Caco-2 (cell line): ENCODE measurements around the gene MBOAT7. TPM values are rescaled to one million over a fixed set of nuclear protein-coding genes. Genes with fewer than 3 reads are reported as not detected.

Experiments
- BruUV-seq: library from RNA; stranded (reverse); fragments of 400-500 nt; replicated peaks from 2 replicates; lab custom pipeline; 2021; lab: Mats Ljungman, UMichigan
- CTCF ChIA-PET: fragments of 300-600 bp; sonication (Branson Sonifier 250); formaldehyde crosslinking; loops from one replicate; lab custom pipeline; 2022; ENCODE audit warnings: antibody characterized with exemption; lab: Charles Lee
- POLR2A ChIA-PET: fragments of 300-600 bp; sonication (Branson Sonifier 250); formaldehyde crosslinking; loops from one replicate; lab custom pipeline; 2022; ENCODE audit warnings: antibody characterized with exemption; lab: Charles Lee
- DNase-seq, 2 experiments: peaks; one replicate each; pipeline versions ENCODE4 v3.0.0 to v3.0.0-alpha.2; 2020 to 2022
- H3K27me3 ChIP-seq: replicated peaks from 2 replicates; pipeline ENCODE4 v1.6.0; 2011; ENCODE audit warnings: low read length; ENCODE audit not compliant: control insufficient read depth, insufficient read depth
- H3K36me3 ChIP-seq: 2 replicates; pipeline ENCODE4 v1.5.1; 2011; ENCODE audit warnings: low read length; ENCODE audit not compliant: control insufficient read depth, insufficient read depth
- H3K4me1 ChIP-seq: fragments of 250-450 bp; sonication (Bioruptor Pico); 2 replicates; pipeline ENCODE4 v1.5.1; 2020; ENCODE audit warnings: mild to moderate bottlenecking
- H3K4me3 ChIP-seq: 2 replicates; pipeline ENCODE4 v1.5.1; 2011; ENCODE audit warnings: low read depth, mild to moderate bottlenecking, control low read depth, low read length
- H3K9me3 ChIP-seq: fragments of 250-450 bp; sonication (Bioruptor Pico); 2 replicates; pipeline ENCODE4 v1.5.1; 2020; ENCODE audit warnings: mild to moderate bottlenecking, moderate library complexity
- H3K27ac Mint-ChIP-seq: one replicate; pipeline ENCODE4 v1.8.0; 2022; ENCODE audit warnings: mixed read lengths; ENCODE audit not compliant: unreplicated experiment
- H3K27me3 Mint-ChIP-seq: one replicate; pipeline ENCODE4 v1.8.0; 2022; ENCODE audit warnings: mixed read lengths; ENCODE audit not compliant: insufficient read depth, unreplicated experiment
- H3K36me3 Mint-ChIP-seq: one replicate; pipeline ENCODE4 v1.8.0; 2022; ENCODE audit warnings: mild to moderate bottlenecking, mixed read lengths; ENCODE audit not compliant: insufficient read depth, unreplicated experiment
- H3K4me1 Mint-ChIP-seq: one replicate; pipeline ENCODE4 v1.8.0; 2022; ENCODE audit warnings: low read depth, mixed read lengths; ENCODE audit not compliant: unreplicated experiment
- H3K4me3 Mint-ChIP-seq: one replicate; pipeline ENCODE4 v1.8.0; 2022; ENCODE audit warnings: mild to moderate bottlenecking, moderate library complexity, mixed read lengths; ENCODE audit not compliant: unreplicated experiment
- H3K9me3 Mint-ChIP-seq: one replicate; pipeline ENCODE4 v1.8.0; 2022; ENCODE audit warnings: mixed read lengths; ENCODE audit not compliant: unreplicated experiment
- intact Hi-C: fragments of 100-400 bp; cut with micrococcal nuclease; formaldehyde crosslinking; loops from one replicate; pipeline ENCODE4 v1.10.0; 2022; ENCODE audit not compliant: unreplicated experiment
- total RNA-seq: library from RNA; stranded (reverse); gene quantifications from 2 replicates; pipeline ENCODE4 v1.2.3, GENCODE V29; 2022
- TF ChIP-seq, protein P1 (sequence below), 2 experiments: fragments of 200-600 bp in 1 of 2; IDR thresholded peaks; 1 replicate in 1 of 2; 2 replicates in 1 of 2; pipeline versions ENCODE4 v1.5.1 to v1.8.0; 2011 to 2022; ENCODE audit warnings: antibody characterized with exemption in 1 of 2, control low read depth in 1 of 2, inconsistent platforms in 1 of 2, low read depth in 1 of 2, low read length in 1 of 2, mild to moderate bottlenecking in 1 of 2, moderate library complexity in 1 of 2; ENCODE audit not compliant: insufficient read depth in 1 of 2, severe bottlenecking in 1 of 2, unreplicated experiment in 1 of 2

MBOAT7 gene
- total RNA-seq, 1 experiment from 2014 or later = 137 TPM

DNA sequence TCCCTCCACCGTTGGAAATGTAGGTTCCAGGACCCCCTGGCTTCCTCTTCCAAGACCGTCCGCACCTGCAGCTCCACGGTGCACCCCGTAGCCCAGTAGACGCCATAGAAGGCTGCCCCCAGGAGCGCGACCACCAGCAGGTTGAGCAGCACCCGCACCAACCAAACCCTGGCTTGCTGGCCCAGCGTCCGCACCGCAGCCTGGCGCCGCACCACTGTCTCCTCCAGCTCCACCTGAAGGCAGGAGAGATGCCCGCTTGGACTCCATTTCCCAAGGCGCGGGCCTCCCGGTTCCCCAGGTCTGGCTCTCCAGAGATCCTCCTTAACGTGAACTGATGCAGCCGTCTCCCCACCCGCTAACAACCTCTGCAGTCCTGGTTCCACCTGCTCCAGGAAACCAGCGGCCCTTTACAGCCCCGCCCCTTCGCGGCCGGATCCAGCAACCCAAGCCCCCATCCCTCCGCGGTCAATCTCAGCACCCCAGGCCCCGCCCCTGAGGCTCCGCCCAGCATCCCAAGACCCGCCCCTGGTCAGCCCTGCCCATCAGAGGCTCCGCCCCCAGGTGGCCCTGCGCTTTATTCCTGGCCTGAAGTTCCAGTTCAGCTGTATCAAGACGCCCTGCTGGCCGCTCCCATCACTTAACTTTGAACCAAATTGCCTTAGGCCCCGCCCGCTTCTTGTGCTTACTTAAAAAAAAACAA lies 24.9 kb downstream of the MBOAT7 start:
- Histone ChIP-seq H3K27me3 (no peaks in the 10 kb centered on the region), H3K4me3 (no peak overlapping the region), H3K9me3 (no peaks in the 10 kb centered on the region), H3K4me1 (peaks cover 14% of the 10 kb centered on the region), H3K36me3 (no peaks in the 10 kb centered on the region)
- intact Hi-C loops = no loop called here
- H3K9me3 Mint-ChIP-seq = peaks cover 12% of the 10 kb centered on the region
- peak; percentile 70 to 71 for DNase-seq
- peaks cover 34% of the 10 kb centered on the region for H3K4me1 Mint-ChIP-seq
- TF ChIP-seq, protein P1, sequence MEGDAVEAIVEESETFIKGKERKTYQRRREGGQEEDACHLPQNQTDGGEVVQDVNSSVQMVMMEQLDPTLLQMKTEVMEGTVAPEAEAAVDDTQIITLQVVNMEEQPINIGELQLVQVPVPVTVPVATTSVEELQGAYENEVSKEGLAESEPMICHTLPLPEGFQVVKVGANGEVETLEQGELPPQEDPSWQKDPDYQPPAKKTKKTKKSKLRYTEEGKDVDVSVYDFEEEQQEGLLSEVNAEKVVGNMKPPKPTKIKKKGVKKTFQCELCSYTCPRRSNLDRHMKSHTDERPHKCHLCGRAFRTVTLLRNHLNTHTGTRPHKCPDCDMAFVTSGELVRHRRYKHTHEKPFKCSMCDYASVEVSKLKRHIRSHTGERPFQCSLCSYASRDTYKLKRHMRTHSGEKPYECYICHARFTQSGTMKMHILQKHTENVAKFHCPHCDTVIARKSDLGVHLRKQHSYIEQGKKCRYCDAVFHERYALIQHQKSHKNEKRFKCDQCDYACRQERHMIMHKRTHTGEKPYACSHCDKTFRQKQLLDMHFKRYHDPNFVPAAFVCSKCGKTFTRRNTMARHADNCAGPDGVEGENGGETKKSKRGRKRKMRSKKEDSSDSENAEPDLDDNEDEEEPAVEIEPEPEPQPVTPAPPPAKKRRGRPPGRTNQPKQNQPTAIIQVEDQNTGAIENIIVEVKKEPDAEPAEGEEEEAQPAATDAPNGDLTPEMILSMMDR (IDR thresholded peaks at IDR 0.05; ENCODE audit: insufficient read depth in 1 of 2, low read depth in 1 of 2, low read length in 1 of 2, severe bottlenecking in 1 of 2, unreplicated experiment in 1 of 2) = no peak
- ChIA-PET POLR2A (interaction anchor here (0.5 to 0.6 kb wide), 2 partner anchors 50 to 953 kb away, joined by 3 to 4 read pairs; no protein-coding TSS in a partner anchor), CTCF (interaction anchor here (0.8 to 1.3 kb wide), 2 partner anchors 9 to 67 kb away, joined by 3 to 7 read pairs; no protein-coding TSS in a partner anchor)
- H3K4me3 Mint-ChIP-seq = peak overlapping the region; percentile 54
- BruUV-seq = no TSS peak
- peaks cover 55% of the 10 kb centered on the region for H3K36me3 Mint-ChIP-seq
- H3K27me3 Mint-ChIP-seq = no peaks in the 10 kb centered on the region
- peak overlapping the region; percentile 29 for H3K27ac Mint-ChIP-seq

DNA sequence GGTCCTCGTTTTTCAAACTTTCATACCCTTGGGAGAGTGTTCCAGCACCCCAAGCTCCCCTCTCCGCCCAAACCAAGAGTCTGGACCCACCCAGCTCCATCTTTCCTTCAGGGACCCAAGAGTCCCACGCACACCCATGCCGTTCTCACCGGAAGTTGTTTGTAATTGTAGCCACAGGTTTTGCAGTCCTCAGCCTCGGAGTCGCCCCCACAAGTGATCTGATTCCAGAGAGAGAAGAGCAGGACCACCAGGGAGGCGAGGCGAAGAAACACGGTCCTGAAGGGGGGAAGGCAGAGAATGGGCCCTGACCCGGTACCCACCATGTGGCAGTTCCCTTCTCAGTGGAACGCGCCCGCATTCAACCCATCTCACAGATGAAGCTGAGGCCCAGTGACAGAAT lies 26.5 kb downstream of the MBOAT7 start:
- intact Hi-C loops = loop anchor here (1.0 kb wide), 1 partner anchor 10 kb away; the partner anchor contains the start of gene TMC4
- peak overlapping the region; percentile 37 for H3K4me3 ChIP-seq
- no peaks in the 10 kb centered on the region for H3K27me3 ChIP-seq
- peak overlapping the region; percentile 87 for H3K27ac Mint-ChIP-seq
- ChIA-PET POLR2A (no interaction called here), CTCF (interaction anchor here (0.6 to 1.8 kb wide), 4 partner anchors 20 to 33 kb away, joined by 3 to 7 read pairs (median 4); partner anchors contain the start of gene MBOAT7)
- peaks cover 12% of the 10 kb centered on the region for H3K9me3 Mint-ChIP-seq
- peaks cover 20% of the 10 kb centered on the region for H3K4me1 ChIP-seq
- H3K27me3 Mint-ChIP-seq = no peaks in the 10 kb centered on the region
- peaks cover 40% of the 10 kb centered on the region for H3K4me1 Mint-ChIP-seq
- no peaks in the 10 kb centered on the region for H3K36me3 ChIP-seq
- DNase-seq = no peak
- no TSS peak for BruUV-seq
- TF ChIP-seq, protein P1 (IDR thresholded peaks at IDR 0.05; ENCODE audit: insufficient read depth in 1 of 2, low read depth in 1 of 2, low read length in 1 of 2, severe bottlenecking in 1 of 2, unreplicated experiment in 1 of 2) = no peak
- H3K4me3 Mint-ChIP-seq = peak overlapping the region; percentile 79
- no peaks in the 10 kb centered on the region for H3K9me3 ChIP-seq
- peaks cover 58% of the 10 kb centered on the region for H3K36me3 Mint-ChIP-seq

DNA sequence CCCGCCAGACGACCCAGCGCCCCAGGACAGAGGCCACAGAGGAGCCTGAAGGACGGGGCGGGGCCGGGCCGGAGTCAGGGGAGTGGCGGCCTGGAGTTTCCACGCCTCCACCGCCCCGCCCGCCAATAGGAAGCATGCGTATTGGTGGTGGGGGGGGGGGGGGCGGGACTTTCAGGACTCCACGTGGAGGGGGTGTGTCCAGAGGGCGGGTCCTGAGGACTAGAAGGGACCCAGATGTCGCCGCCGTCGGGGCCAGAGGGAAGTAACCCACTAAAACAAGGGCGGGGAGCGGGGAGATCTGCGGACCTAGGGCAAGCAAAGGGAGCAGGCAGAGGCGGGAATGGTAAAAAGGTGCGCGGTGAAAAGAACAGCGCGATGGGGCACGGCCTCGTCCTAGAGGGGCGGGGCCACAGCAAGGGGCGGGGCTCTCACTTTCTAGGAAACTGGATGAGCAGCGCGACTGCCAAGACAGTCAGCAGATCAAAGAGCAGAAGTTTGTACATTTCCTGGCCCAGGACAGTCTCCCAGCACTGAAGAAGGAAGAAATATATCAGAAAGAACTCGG lies 27.1 kb downstream of the MBOAT7 start:
- BruUV-seq = no TSS peak
- peaks cover 12% of the 10 kb centered on the region for H3K9me3 Mint-ChIP-seq
- peaks cover 63% of the 10 kb centered on the region for H3K36me3 Mint-ChIP-seq
- Histone ChIP-seq H3K4me1 (peaks cover 20% of the 10 kb centered on the region), H3K27me3 (no peaks in the 10 kb centered on the region), H3K4me3 (peak overlapping the region; percentile 37), H3K9me3 (no peaks in the 10 kb centered on the region), H3K36me3 (no peaks in the 10 kb centered on the region)
- H3K27me3 Mint-ChIP-seq = no peaks in the 10 kb centered on the region
- POLR2A ChIA-PET = no interaction called here
- peak overlapping the region; percentile 87 for H3K27ac Mint-ChIP-seq
- peak overlapping the region; percentile 79 for H3K4me3 Mint-ChIP-seq
- H3K4me1 Mint-ChIP-seq = peaks cover 40% of the 10 kb centered on the region
- CTCF ChIA-PET = interaction anchor here (0.6 to 1.8 kb wide), 3 partner anchors 25 to 33 kb away, joined by 3 to 7 read pairs (median 4); partner anchors contain the start of gene MBOAT7
- DNase-seq = peak; percentile 92 to 94
- TF ChIP-seq, protein P1 (IDR thresholded peaks at IDR 0.05; ENCODE audit: insufficient read depth in 1 of 2, low read depth in 1 of 2, low read length in 1 of 2, severe bottlenecking in 1 of 2, unreplicated experiment in 1 of 2) = no peak
- intact Hi-C loops = loop anchor here (1.0 kb wide), 1 partner anchor 11 kb away; the partner anchor contains the start of gene TMC4
